ENCODE data around the gene RALGAPA2.

DNA sequence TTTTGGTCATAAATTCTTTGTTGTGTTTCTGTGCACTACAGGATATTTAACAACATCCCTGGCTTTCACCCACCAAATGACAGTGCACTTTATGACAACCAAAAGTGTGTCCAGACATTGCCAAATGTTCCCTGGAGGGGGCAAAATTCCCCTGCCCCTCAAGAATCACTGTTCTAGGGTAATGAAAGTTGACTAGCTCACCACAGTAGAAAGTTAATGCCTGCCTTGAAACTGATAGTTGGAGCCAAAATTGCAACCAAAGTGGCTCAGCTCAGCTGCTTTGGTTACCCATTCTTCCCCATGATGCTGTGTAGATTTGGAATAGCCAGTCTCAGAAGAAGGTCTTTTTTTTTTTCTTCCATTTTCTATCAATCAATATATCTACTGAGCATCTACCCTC, 150.6 kb downstream of the RALGAPA2 start:
- TF ChIP-seq, protein P1, sequence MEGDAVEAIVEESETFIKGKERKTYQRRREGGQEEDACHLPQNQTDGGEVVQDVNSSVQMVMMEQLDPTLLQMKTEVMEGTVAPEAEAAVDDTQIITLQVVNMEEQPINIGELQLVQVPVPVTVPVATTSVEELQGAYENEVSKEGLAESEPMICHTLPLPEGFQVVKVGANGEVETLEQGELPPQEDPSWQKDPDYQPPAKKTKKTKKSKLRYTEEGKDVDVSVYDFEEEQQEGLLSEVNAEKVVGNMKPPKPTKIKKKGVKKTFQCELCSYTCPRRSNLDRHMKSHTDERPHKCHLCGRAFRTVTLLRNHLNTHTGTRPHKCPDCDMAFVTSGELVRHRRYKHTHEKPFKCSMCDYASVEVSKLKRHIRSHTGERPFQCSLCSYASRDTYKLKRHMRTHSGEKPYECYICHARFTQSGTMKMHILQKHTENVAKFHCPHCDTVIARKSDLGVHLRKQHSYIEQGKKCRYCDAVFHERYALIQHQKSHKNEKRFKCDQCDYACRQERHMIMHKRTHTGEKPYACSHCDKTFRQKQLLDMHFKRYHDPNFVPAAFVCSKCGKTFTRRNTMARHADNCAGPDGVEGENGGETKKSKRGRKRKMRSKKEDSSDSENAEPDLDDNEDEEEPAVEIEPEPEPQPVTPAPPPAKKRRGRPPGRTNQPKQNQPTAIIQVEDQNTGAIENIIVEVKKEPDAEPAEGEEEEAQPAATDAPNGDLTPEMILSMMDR (conservative IDR thresholded peaks at IDR 0.05; ENCODE audit: low read depth in 2 of 2): no peak
- TF ChIP-seq CREB1 (CRISPR knock-in tag; IDR thresholded peaks at IDR 0.05; ENCODE audit: low read depth): no peak
- TF ChIP-seq, protein P2, sequence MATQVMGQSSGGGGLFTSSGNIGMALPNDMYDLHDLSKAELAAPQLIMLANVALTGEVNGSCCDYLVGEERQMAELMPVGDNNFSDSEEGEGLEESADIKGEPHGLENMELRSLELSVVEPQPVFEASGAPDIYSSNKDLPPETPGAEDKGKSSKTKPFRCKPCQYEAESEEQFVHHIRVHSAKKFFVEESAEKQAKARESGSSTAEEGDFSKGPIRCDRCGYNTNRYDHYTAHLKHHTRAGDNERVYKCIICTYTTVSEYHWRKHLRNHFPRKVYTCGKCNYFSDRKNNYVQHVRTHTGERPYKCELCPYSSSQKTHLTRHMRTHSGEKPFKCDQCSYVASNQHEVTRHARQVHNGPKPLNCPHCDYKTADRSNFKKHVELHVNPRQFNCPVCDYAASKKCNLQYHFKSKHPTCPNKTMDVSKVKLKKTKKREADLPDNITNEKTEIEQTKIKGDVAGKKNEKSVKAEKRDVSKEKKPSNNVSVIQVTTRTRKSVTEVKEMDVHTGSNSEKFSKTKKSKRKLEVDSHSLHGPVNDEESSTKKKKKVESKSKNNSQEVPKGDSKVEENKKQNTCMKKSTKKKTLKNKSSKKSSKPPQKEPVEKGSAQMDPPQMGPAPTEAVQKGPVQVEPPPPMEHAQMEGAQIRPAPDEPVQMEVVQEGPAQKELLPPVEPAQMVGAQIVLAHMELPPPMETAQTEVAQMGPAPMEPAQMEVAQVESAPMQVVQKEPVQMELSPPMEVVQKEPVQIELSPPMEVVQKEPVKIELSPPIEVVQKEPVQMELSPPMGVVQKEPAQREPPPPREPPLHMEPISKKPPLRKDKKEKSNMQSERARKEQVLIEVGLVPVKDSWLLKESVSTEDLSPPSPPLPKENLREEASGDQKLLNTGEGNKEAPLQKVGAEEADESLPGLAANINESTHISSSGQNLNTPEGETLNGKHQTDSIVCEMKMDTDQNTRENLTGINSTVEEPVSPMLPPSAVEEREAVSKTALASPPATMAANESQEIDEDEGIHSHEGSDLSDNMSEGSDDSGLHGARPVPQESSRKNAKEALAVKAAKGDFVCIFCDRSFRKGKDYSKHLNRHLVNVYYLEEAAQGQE (IDR thresholded peaks at IDR 0.05; ENCODE audit: unreplicated experiment): no peak
- no peak for TF ChIP-seq EZH2 (IDR thresholded peaks at IDR 0.05; ENCODE audit: low read depth, unreplicated experiment)
- TF ChIP-seq EZH2phosphoT487 (IDR thresholded peaks at IDR 0.05; ENCODE audit: unreplicated experiment): no peak
- TF ChIP-seq, protein P3, sequence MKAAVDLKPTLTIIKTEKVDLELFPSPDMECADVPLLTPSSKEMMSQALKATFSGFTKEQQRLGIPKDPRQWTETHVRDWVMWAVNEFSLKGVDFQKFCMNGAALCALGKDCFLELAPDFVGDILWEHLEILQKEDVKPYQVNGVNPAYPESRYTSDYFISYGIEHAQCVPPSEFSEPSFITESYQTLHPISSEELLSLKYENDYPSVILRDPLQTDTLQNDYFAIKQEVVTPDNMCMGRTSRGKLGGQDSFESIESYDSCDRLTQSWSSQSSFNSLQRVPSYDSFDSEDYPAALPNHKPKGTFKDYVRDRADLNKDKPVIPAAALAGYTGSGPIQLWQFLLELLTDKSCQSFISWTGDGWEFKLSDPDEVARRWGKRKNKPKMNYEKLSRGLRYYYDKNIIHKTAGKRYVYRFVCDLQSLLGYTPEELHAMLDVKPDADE (IDR thresholded peaks at IDR 0.05): no peak
- no peak for TF ChIP-seq JUNB (IDR thresholded peaks at IDR 0.05; ENCODE audit: unreplicated experiment)
- no peak for TF ChIP-seq POLR2AphosphoS5 (IDR thresholded peaks at IDR 0.05; ENCODE audit: low read depth)
- TF ChIP-seq STAT1 (IDR thresholded peaks at IDR 0.05; ENCODE audit: unreplicated experiment): no peak
- TF ChIP-seq ZNF331 (CRISPR knock-in tag; IDR thresholded peaks at IDR 0.05; ENCODE audit: low read depth): no peak
- TF ChIP-seq NANOG (IDR thresholded peaks at IDR 0.05; ENCODE audit: borderline replicate concordance): no peak
